ENCODE results near the gene PLEKHG5.

DNA sequence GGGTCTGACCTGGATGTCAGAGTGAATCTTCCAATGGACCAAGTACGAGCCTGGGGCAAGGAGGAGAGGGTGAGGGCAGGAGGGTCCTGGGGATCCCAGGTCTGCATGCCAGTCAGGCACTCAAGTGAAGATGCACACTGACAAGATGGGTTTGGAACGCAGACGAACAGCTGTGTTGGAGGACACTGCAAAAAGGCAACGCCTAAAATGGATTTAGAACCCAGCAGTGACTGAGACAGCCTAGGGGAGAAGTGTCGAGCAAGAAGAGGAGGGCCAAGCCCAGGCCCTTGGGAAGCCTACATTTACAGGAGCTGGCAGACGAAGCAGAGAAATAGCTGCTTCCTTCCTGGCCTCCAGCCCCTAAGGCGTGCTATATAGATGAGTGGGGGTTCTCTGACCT, 37.0 kb upstream of the PLEKHG5 start:
- TF ChIP-seq, protein P1, sequence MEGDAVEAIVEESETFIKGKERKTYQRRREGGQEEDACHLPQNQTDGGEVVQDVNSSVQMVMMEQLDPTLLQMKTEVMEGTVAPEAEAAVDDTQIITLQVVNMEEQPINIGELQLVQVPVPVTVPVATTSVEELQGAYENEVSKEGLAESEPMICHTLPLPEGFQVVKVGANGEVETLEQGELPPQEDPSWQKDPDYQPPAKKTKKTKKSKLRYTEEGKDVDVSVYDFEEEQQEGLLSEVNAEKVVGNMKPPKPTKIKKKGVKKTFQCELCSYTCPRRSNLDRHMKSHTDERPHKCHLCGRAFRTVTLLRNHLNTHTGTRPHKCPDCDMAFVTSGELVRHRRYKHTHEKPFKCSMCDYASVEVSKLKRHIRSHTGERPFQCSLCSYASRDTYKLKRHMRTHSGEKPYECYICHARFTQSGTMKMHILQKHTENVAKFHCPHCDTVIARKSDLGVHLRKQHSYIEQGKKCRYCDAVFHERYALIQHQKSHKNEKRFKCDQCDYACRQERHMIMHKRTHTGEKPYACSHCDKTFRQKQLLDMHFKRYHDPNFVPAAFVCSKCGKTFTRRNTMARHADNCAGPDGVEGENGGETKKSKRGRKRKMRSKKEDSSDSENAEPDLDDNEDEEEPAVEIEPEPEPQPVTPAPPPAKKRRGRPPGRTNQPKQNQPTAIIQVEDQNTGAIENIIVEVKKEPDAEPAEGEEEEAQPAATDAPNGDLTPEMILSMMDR (IDR thresholded peaks at IDR 0.05), result no peak
- no peak for TF ChIP-seq POLR2A (IDR thresholded peaks at IDR 0.05)

Data from right lobe of liver (tissue), 4 donors.